ENCODE results near the gene TXLNB. TPM values are rescaled to one million over a fixed set of nuclear protein-coding genes. Genes with fewer than 3 reads are reported as not detected.

TXLNB gene
- total RNA-seq, 4 donors from 2014 or later: 0.26 to 2.5 (median 1.9) TPM

DNA sequence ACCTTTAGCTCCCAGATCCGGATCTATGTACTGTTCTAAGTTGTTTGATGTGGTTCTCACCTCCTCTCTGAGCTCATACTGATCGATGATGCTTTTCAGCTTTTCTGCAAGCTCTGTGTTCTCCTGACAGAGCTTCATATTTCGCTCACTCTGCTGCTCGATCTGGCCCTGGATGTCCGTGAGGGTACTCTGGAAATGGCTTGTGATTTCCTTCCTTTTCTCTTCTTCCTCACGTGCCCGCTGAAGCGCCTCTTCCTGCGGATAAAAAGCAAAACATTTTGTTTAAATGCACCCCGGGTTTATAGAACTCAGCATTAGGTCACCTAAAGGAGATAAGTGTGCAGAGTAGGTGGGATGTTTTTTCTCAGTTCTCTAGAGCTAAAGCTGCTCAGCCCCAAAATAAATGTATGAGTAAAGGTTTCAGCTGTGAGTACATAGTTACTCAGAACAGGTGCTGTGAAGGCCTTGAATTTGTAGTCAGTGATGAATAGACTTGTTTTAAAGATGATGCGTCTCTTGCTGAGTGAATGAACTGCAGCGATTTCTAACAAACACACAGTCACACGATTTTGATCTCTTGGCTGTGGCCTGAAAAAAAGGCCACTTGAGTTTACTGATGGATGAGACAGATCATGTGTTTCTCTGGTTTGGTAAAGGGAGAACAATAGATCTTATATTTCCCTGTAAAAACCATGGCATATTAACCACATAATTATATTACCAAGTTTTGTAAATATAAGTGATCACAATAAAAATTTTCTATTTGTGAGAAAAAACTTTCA lies 29.1 kb downstream of the TXLNB start:
- no peaks in the 10 kb centered on the region for H3K36me3 ChIP-seq
- TF ChIP-seq, protein P1, sequence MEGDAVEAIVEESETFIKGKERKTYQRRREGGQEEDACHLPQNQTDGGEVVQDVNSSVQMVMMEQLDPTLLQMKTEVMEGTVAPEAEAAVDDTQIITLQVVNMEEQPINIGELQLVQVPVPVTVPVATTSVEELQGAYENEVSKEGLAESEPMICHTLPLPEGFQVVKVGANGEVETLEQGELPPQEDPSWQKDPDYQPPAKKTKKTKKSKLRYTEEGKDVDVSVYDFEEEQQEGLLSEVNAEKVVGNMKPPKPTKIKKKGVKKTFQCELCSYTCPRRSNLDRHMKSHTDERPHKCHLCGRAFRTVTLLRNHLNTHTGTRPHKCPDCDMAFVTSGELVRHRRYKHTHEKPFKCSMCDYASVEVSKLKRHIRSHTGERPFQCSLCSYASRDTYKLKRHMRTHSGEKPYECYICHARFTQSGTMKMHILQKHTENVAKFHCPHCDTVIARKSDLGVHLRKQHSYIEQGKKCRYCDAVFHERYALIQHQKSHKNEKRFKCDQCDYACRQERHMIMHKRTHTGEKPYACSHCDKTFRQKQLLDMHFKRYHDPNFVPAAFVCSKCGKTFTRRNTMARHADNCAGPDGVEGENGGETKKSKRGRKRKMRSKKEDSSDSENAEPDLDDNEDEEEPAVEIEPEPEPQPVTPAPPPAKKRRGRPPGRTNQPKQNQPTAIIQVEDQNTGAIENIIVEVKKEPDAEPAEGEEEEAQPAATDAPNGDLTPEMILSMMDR (IDR thresholded peaks at IDR 0.05): no peak
- no peak for TF ChIP-seq POLR2A (IDR thresholded peaks at IDR 0.05)
- intact Hi-C loops (cut with DNase I; ENCODE audit: low total_unique reads): no loop called here
- H3K4me3 ChIP-seq: no peak overlapping the region
- no peaks in the 10 kb centered on the region for H3K4me1 ChIP-seq
- DNase-seq: no peak
- H3K9me3 ChIP-seq: no peaks in the 10 kb centered on the region
- no peaks in the 10 kb centered on the region for H3K27me3 ChIP-seq
- H3K27ac ChIP-seq: no peak overlapping the region

DNA sequence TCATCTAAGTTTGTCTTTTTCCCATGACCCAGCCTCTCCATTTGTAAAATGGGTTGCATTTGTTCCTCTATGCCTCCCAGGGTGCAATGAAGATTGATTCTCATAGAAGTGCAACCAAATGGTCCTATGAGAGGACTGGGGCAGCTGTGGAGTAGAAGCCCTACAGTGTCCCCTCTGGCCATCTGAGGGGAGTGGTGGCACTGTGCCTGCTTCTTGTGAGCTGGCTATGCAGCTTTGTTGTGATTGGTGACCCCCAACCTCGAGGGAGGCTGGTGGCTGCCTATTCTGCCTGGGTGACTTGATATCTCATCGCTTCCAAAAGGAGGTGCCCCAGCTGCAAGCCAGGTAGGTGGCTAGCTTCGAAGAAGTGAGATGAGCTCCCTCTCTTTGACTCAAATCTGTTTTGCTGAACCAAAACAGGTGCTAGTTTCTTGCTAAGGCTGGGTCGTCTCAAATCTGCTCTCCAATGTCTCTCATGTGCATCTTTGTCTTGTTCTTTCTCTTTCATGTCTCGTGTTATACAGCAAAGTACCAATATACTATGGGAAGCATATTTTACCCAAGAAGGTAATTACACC lies 33.9 kb downstream of the TXLNB start:
- no peak overlapping the region for H3K27ac ChIP-seq
- H3K36me3 ChIP-seq: no peaks in the 10 kb centered on the region
- no peaks in the 10 kb centered on the region for H3K9me3 ChIP-seq
- intact Hi-C loops (cut with DNase I; ENCODE audit: low total_unique reads): no loop called here
- no peak for DNase-seq
- H3K27me3 ChIP-seq: no peaks in the 10 kb centered on the region
- no peaks in the 10 kb centered on the region for H3K4me1 ChIP-seq
- no peak for TF ChIP-seq POLR2A (IDR thresholded peaks at IDR 0.05)
- TF ChIP-seq, protein P1 (IDR thresholded peaks at IDR 0.05): no peak
- no peak overlapping the region for H3K4me3 ChIP-seq

DNA sequence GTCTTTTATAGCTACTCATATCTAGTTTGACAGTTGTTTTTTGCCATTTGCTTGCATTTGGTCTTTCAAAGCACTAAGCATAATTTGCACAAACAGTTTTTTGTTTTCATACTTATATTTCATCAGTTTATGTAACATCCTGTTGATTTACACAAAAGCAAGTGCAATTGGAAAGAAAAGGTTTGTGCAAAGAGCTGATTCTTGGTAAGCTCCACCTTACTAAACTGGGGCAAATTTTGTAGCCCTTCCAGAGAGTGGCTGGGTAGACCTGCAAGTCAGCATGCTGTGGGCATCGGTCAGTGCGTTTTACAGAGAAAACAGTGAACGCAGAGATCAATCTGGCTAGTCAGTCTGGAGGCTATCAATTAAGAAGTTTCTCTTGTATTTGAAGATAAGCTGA lies 34.5 kb downstream of the TXLNB start:
- no peaks in the 10 kb centered on the region for H3K9me3 ChIP-seq
- intact Hi-C loops (cut with DNase I; ENCODE audit: low total_unique reads): no loop called here
- H3K4me3 ChIP-seq: no peak overlapping the region
- no peaks in the 10 kb centered on the region for H3K4me1 ChIP-seq
- no peaks in the 10 kb centered on the region for H3K36me3 ChIP-seq
- TF ChIP-seq, protein P1 (IDR thresholded peaks at IDR 0.05): no peak
- no peak for TF ChIP-seq POLR2A (IDR thresholded peaks at IDR 0.05)
- H3K27ac ChIP-seq: no peak overlapping the region
- H3K27me3 ChIP-seq: no peaks in the 10 kb centered on the region
- no peak for DNase-seq

DNA sequence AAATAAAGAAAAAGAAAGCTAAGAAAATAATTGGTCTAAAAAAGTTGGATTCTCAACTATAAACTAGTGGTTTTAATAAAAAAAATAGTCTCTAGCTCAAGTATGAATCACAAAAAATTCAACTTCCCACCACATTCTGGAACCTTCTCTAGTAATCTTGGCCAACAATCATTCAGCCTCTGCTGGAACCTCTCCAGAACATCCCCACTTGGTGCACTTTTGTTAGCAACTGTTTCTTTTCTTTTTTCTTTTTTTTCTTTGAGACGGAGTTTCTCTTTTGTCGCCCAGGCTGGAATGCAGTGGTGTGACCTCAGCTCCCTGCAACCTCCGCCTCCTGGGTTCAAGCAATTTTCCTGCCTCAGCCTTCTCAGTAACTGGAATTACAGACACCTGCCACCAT lies 35.7 kb downstream of the TXLNB start:
- Histone ChIP-seq H3K4me3 (no peak overlapping the region), H3K27me3 (no peaks in the 10 kb centered on the region), H3K4me1 (no peaks in the 10 kb centered on the region), H3K36me3 (no peaks in the 10 kb centered on the region), H3K9me3 (no peaks in the 10 kb centered on the region), H3K27ac (no peak overlapping the region)
- DNase-seq: no peak
- TF ChIP-seq, protein P1 (IDR thresholded peaks at IDR 0.05): no peak
- intact Hi-C loops (cut with DNase I; ENCODE audit: low total_unique reads): no loop called here

DNA sequence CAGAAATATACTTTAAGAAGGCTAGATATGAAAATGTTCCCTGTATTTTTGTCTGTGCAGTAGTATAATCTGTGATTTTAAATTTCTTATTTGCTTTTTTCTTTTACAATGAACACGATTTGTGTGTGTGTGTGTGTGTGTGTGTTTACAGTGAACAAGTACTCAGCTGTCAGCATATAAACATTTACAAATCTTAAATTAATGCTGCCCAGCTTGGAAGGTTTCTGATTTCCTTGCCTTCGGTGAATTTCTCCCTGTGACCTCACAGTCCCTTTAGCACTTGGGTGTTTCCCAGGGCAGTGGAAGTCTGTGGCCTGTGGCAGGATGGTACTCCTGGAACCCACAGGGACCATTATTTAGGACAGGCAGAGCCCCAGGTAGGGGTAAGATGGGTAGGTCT lies 37.6 kb downstream of the TXLNB start:
- no peaks in the 10 kb centered on the region for H3K4me1 ChIP-seq
- H3K27me3 ChIP-seq: no peaks in the 10 kb centered on the region
- intact Hi-C loops (cut with DNase I; ENCODE audit: low total_unique reads): no loop called here
- no peaks in the 10 kb centered on the region for H3K9me3 ChIP-seq
- TF ChIP-seq, protein P1 (IDR thresholded peaks at IDR 0.05): no peak
- TF ChIP-seq POLR2A (IDR thresholded peaks at IDR 0.05): no peak
- no peak overlapping the region for H3K27ac ChIP-seq
- DNase-seq: no peak
- no peak overlapping the region for H3K4me3 ChIP-seq
- no peaks in the 10 kb centered on the region for H3K36me3 ChIP-seq
